Suprapubic skin (tissue), 3 donors: Measurements from ENCODE around the gene CNPY3.
"Not testable (repeated sequence)": the region's sequence is repeated elsewhere in the genome, so short reads cannot be mapped to it uniquely, and the experiment has no call there.

Source experiments
- EP300 ChIP-seq: sonication (generic); formaldehyde crosslinking; IDR thresholded peaks from one replicate; pipeline ENCODE4 v1.6.1; 2017; ENCODE audit warnings: antibody characterized with exemption
- POLR2A ChIP-seq, 2 donors: fragments of 450-650 bp; IDR thresholded peaks; one replicate each; pipeline ENCODE4 v1.6.1; 2017; ENCODE audit warnings: antibody characterized with exemption in 2 of 2, mild to moderate bottlenecking in 2 of 2, moderate library complexity in 2 of 2
- TF ChIP-seq, protein P1 (sequence below), 2 donors: fragments of 200-600 bp in 1 of 2; fragments of 450-650 bp in 1 of 2; sonication (generic) in 1 of 2; IDR thresholded peaks; one replicate each; pipeline ENCODE4 v1.5.1; 2016 to 2019; ENCODE audit warnings: antibody characterized with exemption in 2 of 2, mild to moderate bottlenecking in 1 of 2, moderate library complexity in 1 of 2

GRCh38 chr6:42954405-42954804 is 25.1 kb downstream of the CNPY3 start:
- TF ChIP-seq, protein P1, sequence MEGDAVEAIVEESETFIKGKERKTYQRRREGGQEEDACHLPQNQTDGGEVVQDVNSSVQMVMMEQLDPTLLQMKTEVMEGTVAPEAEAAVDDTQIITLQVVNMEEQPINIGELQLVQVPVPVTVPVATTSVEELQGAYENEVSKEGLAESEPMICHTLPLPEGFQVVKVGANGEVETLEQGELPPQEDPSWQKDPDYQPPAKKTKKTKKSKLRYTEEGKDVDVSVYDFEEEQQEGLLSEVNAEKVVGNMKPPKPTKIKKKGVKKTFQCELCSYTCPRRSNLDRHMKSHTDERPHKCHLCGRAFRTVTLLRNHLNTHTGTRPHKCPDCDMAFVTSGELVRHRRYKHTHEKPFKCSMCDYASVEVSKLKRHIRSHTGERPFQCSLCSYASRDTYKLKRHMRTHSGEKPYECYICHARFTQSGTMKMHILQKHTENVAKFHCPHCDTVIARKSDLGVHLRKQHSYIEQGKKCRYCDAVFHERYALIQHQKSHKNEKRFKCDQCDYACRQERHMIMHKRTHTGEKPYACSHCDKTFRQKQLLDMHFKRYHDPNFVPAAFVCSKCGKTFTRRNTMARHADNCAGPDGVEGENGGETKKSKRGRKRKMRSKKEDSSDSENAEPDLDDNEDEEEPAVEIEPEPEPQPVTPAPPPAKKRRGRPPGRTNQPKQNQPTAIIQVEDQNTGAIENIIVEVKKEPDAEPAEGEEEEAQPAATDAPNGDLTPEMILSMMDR (IDR thresholded peaks at IDR 0.05): not testable (repeated sequence)
- not testable (repeated sequence) for TF ChIP-seq POLR2A (IDR thresholded peaks at IDR 0.05); EP300
